SK-N-SH treated with all-trans-retinoic acid at 6 μM for 48 hours (cell line): ENCODE data around the gene SNX8.

Source experiments
- ARNTL ChIP-seq: fragments of 450-650 bp; formaldehyde crosslinking; IDR thresholded peaks from 2 replicates; pipeline ENCODE4 v1.5.0; 2020; ENCODE audit warnings: low read depth, mild to moderate bottlenecking, moderate library complexity, borderline replicate concordance
- PATZ1 ChIP-seq: fragments of 250-450 bp; sonication (Bioruptor Pico); IDR thresholded peaks from 2 replicates; pipeline ENCODE4 v1.8.0; 2020; ENCODE audit warnings: mild to moderate bottlenecking, moderate library complexity, borderline replicate concordance
- RARB ChIP-seq: fragments of 250-450 bp; sonication (Bioruptor Pico); IDR thresholded peaks from 2 replicates; pipeline ENCODE4 v1.8.0; 2021; ENCODE audit warnings: mild to moderate bottlenecking, moderate library complexity
- TCF4 ChIP-seq: fragments of 250-450 bp; sonication (Bioruptor Pico); IDR thresholded peaks from 2 replicates; pipeline ENCODE4 v1.8.0; 2021; ENCODE audit warnings: mild to moderate bottlenecking, moderate library complexity, borderline replicate concordance
- TSHZ2 ChIP-seq: fragments of 250-450 bp; sonication (Bioruptor Pico); IDR thresholded peaks from 2 replicates; pipeline ENCODE4 v1.5.0; 2020; ENCODE audit warnings: mild to moderate bottlenecking, moderate library complexity
- ZC3H10 ChIP-seq: fragments of 250-450 bp; sonication (Bioruptor Pico); IDR thresholded peaks from 2 replicates; pipeline ENCODE4 v1.5.1; 2021; ENCODE audit warnings: mild to moderate bottlenecking, moderate library complexity
- ZFP3 ChIP-seq: fragments of 250-450 bp; sonication (Bioruptor Pico); IDR thresholded peaks from 2 replicates; pipeline ENCODE4 v1.5.0; 2020; ENCODE audit warnings: mild to moderate bottlenecking, moderate library complexity

GRCh38 chr7:2243458-2243857 is 70.8 kb downstream of the SNX8 start:
- TF ChIP-seq ZFP3 (CRISPR knock-in tag), result no peak
- TF ChIP-seq RARB (CRISPR knock-in tag), result no peak
- no peak for TF ChIP-seq TCF4 (CRISPR knock-in tag)
- TF ChIP-seq PATZ1 (CRISPR knock-in tag), result no peak
- no peak for TF ChIP-seq ARNTL (CRISPR knock-in tag)
- no peak for TF ChIP-seq TSHZ2
- no peak for TF ChIP-seq ZC3H10 (CRISPR knock-in tag)
